Measurements from ENCODE around the gene MAST2.
"Not testable (repeated sequence)": the region's sequence is repeated elsewhere in the genome, so short reads cannot be mapped to it uniquely, and the experiment has no call there.

The MAST2 gene

GRCh38 chr1:45803299-45803780, at the start of gene MAST2:
TSS of gene MAST2 (plus strand) at chr1:45803612. CDS start at chr1:45803896, 284 bp downstream.
- peak; percentile 53 to 70 for DNase-seq (ENCODE audit: low read depth in 2 of 2, low spot score in 1 of 2)

- no peak for DNase-seq (ENCODE audit: low read depth in 2 of 2, low spot score in 1 of 2)
Measured at GRCh38 chr1:45755697-45756096, 47.7 kb upstream of the MAST2 start.

- no peak for DNase-seq (ENCODE audit: low read depth in 2 of 2, low spot score in 1 of 2)
Measured at GRCh38 chr1:45762291-45762690, 41.1 kb upstream of the MAST2 start.

- DNase-seq (ENCODE audit: low read depth in 2 of 2, low spot score in 1 of 2) = no peak
Measured at GRCh38 chr1:45765999-45766792, 37.2 kb upstream of the MAST2 start.

- no peak for DNase-seq (ENCODE audit: low read depth in 2 of 2, low spot score in 1 of 2)
Measured at GRCh38 chr1:45767035-45767434, 36.4 kb upstream of the MAST2 start.

- no peak for DNase-seq (ENCODE audit: low read depth in 2 of 2, low spot score in 1 of 2)
Measured at GRCh38 chr1:45769261-45769932, 34.0 kb upstream of the MAST2 start.

GRCh38 chr1:45772971-45773370, 30.4 kb upstream of the MAST2 start:
- DNase-seq (ENCODE audit: low read depth in 2 of 2, low spot score in 1 of 2) = no peak

GRCh38 chr1:45775794-45776193, 27.6 kb upstream of the MAST2 start:
- no peak for DNase-seq (ENCODE audit: low read depth in 2 of 2, low spot score in 1 of 2)

- DNase-seq (ENCODE audit: low read depth in 2 of 2, low spot score in 1 of 2) = no peak
Measured at GRCh38 chr1:45785583-45785982, 17.8 kb upstream of the MAST2 start.

- no peak for DNase-seq (ENCODE audit: low read depth in 2 of 2, low spot score in 1 of 2)
Measured at GRCh38 chr1:45787905-45788304, 15.5 kb upstream of the MAST2 start.

- no peak for DNase-seq (ENCODE audit: low read depth in 2 of 2, low spot score in 1 of 2)
Measured at GRCh38 chr1:45789601-45790000, 13.8 kb upstream of the MAST2 start.

GRCh38 chr1:45792744-45793143, 10.7 kb upstream of the MAST2 start:
- no peak for DNase-seq (ENCODE audit: low read depth in 2 of 2, low spot score in 1 of 2)

- no peak for DNase-seq (ENCODE audit: low read depth in 2 of 2, low spot score in 1 of 2)
Measured at GRCh38 chr1:45793942-45794604, 9.3 kb upstream of the MAST2 start.

GRCh38 chr1:45796381-45796780, 7.0 kb upstream of the MAST2 start:
- no peak for DNase-seq (ENCODE audit: low read depth in 2 of 2, low spot score in 1 of 2)

- no peak for DNase-seq (ENCODE audit: low read depth in 2 of 2, low spot score in 1 of 2)
Measured at GRCh38 chr1:45796946-45797345, 6.5 kb upstream of the MAST2 start.

- no peak for DNase-seq (ENCODE audit: low read depth in 2 of 2, low spot score in 1 of 2)
Measured at GRCh38 chr1:45800899-45801298, 2.5 kb upstream of the MAST2 start.

- no peak for DNase-seq (ENCODE audit: low read depth in 2 of 2, low spot score in 1 of 2)
Measured at GRCh38 chr1:45802343-45803298, 791 bp upstream of the MAST2 start.

- not testable (repeated sequence) for DNase-seq (ENCODE audit: low read depth in 2 of 2, low spot score in 1 of 2)
Measured at GRCh38 chr1:45803781-45804668, 613 bp downstream of the MAST2 start.

- DNase-seq (ENCODE audit: low read depth in 2 of 2, low spot score in 1 of 2) = no peak
Measured at GRCh38 chr1:45804669-45804969, 1.2 kb downstream of the MAST2 start.

GRCh38 chr1:45806129-45806528, 2.7 kb downstream of the MAST2 start:
- DNase-seq (ENCODE audit: low read depth in 2 of 2, low spot score in 1 of 2) = no peak

All from stimulated activated CD8-positive, alpha-beta memory T cell treated with anti-CD3 and anti-CD28 coated beads, Interleukin-4, amount 100 ng/mL, for 4 hours (primary cell).